GM18951 (cell line): ENCODE results near the gene REC114.

Experiments
- POLR2A ChIP-seq: IDR thresholded peaks from 4 replicates; pipeline ENCODE4 v1.6.1; 2011; ENCODE audit warnings: mild to moderate bottlenecking; ENCODE audit not compliant: insufficient read length, insufficient read depth; ENCODE audit errors: extremely low read depth
- in situ Hi-C: fragments of 300-500 bp; cut with MboI; formaldehyde crosslinking; loops from one replicate; pipeline ENCODE4 v1.12.0; 2022; ENCODE audit warnings: low sequenced_read_pairs, mixed read lengths, inconsistent platforms; ENCODE audit not compliant: unreplicated experiment

The REC114 gene

GRCh38 chr15:73589766-73590165, 146.8 kb downstream of the REC114 start:
- no peak for TF ChIP-seq POLR2A
- in situ Hi-C loops: no loop called here

GRCh38 chr15:73590263-73590662, 147.3 kb downstream of the REC114 start:
- in situ Hi-C loops: no loop called here
- no peak for TF ChIP-seq POLR2A

GRCh38 chr15:73593304-73594074, 150.5 kb downstream of the REC114 start:
- no peak for TF ChIP-seq POLR2A
- in situ Hi-C loops: no loop called here

- TF ChIP-seq POLR2A: no peak
- in situ Hi-C loops: no loop called here
Observed at GRCh38 chr15:73594109-73594508, 151.1 kb downstream of the REC114 start.

GRCh38 chr15:73596174-73596573, 153.2 kb downstream of the REC114 start:
- no peak for TF ChIP-seq POLR2A
- in situ Hi-C loops: no loop called here

- in situ Hi-C loops: no loop called here
- no peak for TF ChIP-seq POLR2A
Observed at GRCh38 chr15:73597036-73597638, 154.2 kb downstream of the REC114 start.

- TF ChIP-seq POLR2A: no peak
- in situ Hi-C loops: no loop called here
Observed at GRCh38 chr15:73598530-73599160, 155.7 kb downstream of the REC114 start.

- TF ChIP-seq POLR2A: no peak
- in situ Hi-C loops: no loop called here
Observed at GRCh38 chr15:73599934-73600333, 157.0 kb downstream of the REC114 start.

GRCh38 chr15:73600413-73601335, 157.7 kb downstream of the REC114 start:
- in situ Hi-C loops: no loop called here
- no peak for TF ChIP-seq POLR2A

GRCh38 chr15:73601451-73602445, 158.8 kb downstream of the REC114 start:
- TF ChIP-seq POLR2A: no peak
- in situ Hi-C loops: no loop called here

GRCh38 chr15:73602446-73602843, 159.5 kb downstream of the REC114 start:
- TF ChIP-seq POLR2A: no peak

GRCh38 chr15:73602992-73603391, 160.0 kb downstream of the REC114 start:
- in situ Hi-C loops: no loop called here
- TF ChIP-seq POLR2A: no peak

More at GRCh38 chr15:73602446-73602843, 159.5 kb downstream of the REC114 start:
- in situ Hi-C loops: no loop called here
